Pancreas (tissue), 10 donors: ENCODE measurements around the gene SPIB. TPM values are rescaled to one million over a fixed set of nuclear protein-coding genes. Genes with fewer than 3 reads are reported as not detected.
A peak's percentile ranks its signal among the peaks of the same experiment; 100 is the strongest.

Source experiments
- ATAC-seq, 4 donors: fragments of 200-7000 bp; cut with Tn5 transposase; one replicate each; pipeline versions ENCODE4 v1.8.0 to v1.9.1; 2020; ENCODE audit warnings: mild to moderate bottlenecking in 4 of 4, moderate library complexity in 4 of 4
- DNase-seq, 6 donors: peaks; one replicate each; pipeline ENCODE4 v3.0.0-alpha.2; 2020
- FAIRE-seq: peaks from 2 replicates; lab custom pipeline; 2012; peaks lifted over from hg19 to GRCh38; lab: Jason Lieb, UNC
- H3K27ac ChIP-seq, 4 donors: fragments of 200-600 bp; sonication (generic); 1 replicate in 3 of 4; 2 replicates in 1 of 4; pipeline versions ENCODE4 v1.5.0 to v1.8.0; 2020
- H3K27me3 ChIP-seq, 4 donors: fragments of 200-600 bp; one replicate each; pipeline ENCODE4 v1.8.0; 2021
- H3K36me3 ChIP-seq, 3 donors: fragments of 200-600 bp; sonication (generic) in 1 of 3; one replicate each; pipeline versions ENCODE4 v1.5.0 to v1.8.0; 2020 to 2021
- H3K4me1 ChIP-seq, 3 donors: fragments of 200-600 bp; one replicate each; pipeline ENCODE4 v1.8.0; 2021
- H3K4me3 ChIP-seq, 4 donors: fragments of 200-600 bp; sonication (generic) in 2 of 4; one replicate each; pipeline versions ENCODE4 v1.5.0 to v1.8.0; 2020 to 2021
- H3K9me3 ChIP-seq, 4 donors: fragments of 200-600 bp; one replicate each; pipeline ENCODE4 v1.8.0; 2021
- CTCF ChIP-seq, 4 donors: fragments of 200-600 bp; sonication (generic) in 3 of 4; IDR thresholded peaks; one replicate each; pipeline versions ENCODE4 v1.5.0 to v1.8.0; 2021; ENCODE audit warnings: antibody characterized with exemption in 4 of 4
- WGBS, 2 donors: extraction: QIAGEN DNeasy Blood & Tissue Kit; methylation state at CpG; one replicate each; pipeline ENCODE4 v1.1.7; 2013; 5-methylcytosine and 5-hydroxymethylcytosine counted together
- intact Hi-C, 3 donors: fragments of 100-400 bp; cut with DNase I; formaldehyde crosslinking; loops; one replicate each; pipeline versions ENCODE4 v1.11.1 to v1.14.2; 2022
- polyA plus RNA-seq, 2 donors: library from polyadenylated mRNA; stranded (reverse); fragments of 200-250 nt; gene quantifications; one replicate each; pipeline ENCODE4 v1.2.3, GENCODE V29; 2013
- total RNA-seq, 6 donors: library from RNA; stranded (reverse); fragmentation: NEBNext Ultra II Directional in 4 of 6; extraction: Animal tissue kit (Norgen Biotek cat#: 25700) in 4 of 6; gene quantifications; one replicate each; pipeline versions ENCODE4 v1.2.1 to v1.2.4, GENCODE V29; 2021 to 2023
- donor health status: healthy with polysubstance abuse.
- donor health status: DM: no; HTN: no; CAD: no; lungs with moderate emphysema.
- donor health status: DM: no; HTN: no; CAD: no.
- donor health status: control.
- donor health status: control.
- donor health status: Bipolar disorder and iron deficiency.
- donor health status: DM: yes; HTN: yes; CAD: no.
- donor health status: DM: no; HTN: no; CAD: no.
- donor health status: DM: no; HTN: no; CAD: no.
- donor health status: DM: yes; HTN: yes; CAD: no.

SPIB gene
- total and polyA plus RNA-seq, 8 donors = 0.09 to 25.6 (median 1.1) TPM

GRCh38 chr19:50380751-50381151, 38.0 kb upstream of the SPIB start:
- Histone ChIP-seq H3K27ac (no peak overlapping the region), H3K27me3 (no peaks in the 10 kb centered on the region), H3K4me1 (peaks cover 0 to 8% (median 0%) of the 10 kb centered on the region in 3 donors), H3K4me3 (no peak overlapping the region), H3K9me3 (no peaks in the 10 kb centered on the region), H3K36me3 (peaks cover 6 to 52% (median 26%) of the 10 kb centered on the region in 3 donors)
- WGBS, 2 donors = 80 to 81% methylated on average over 8 of the region's 8 CpGs
- no peak for TF ChIP-seq CTCF (IDR thresholded peaks at IDR 0.05)
- no peak for FAIRE-seq
- ATAC-seq = no peak
- intact Hi-C loops = no loop called here
- DNase-seq = peak in 1 of 6 donors; percentile 27

- Histone ChIP-seq H3K27me3 (no peaks in the 10 kb centered on the region), H3K27ac (no peak overlapping the region), H3K36me3 (peaks cover 6 to 52% (median 26%) of the 10 kb centered on the region in 3 donors), H3K4me1 (peaks cover 0 to 8% (median 0%) of the 10 kb centered on the region in 3 donors), H3K4me3 (no peak overlapping the region), H3K9me3 (no peaks in the 10 kb centered on the region)
- TF ChIP-seq CTCF (IDR thresholded peaks at IDR 0.05) = no peak
- FAIRE-seq = no peak
- peak in 3 of 6 donors; percentile 25 to 85 (median 57) for DNase-seq
- ATAC-seq = no peak
- intact Hi-C loops = no loop called here
- 92 to 95% methylated on average over 56 to 58 of the region's 58 CpGs for WGBS, 2 donors
These were observed 36.6 kb upstream of the SPIB start for GRCh38 chr19:50381881-50382729.

- Histone ChIP-seq H3K4me3 (peak overlapping the region in 2 of 4 donors; percentile 38 to 71), H3K27ac (peak overlapping the region; percentile 25 to 77 (median 72)), H3K27me3 (no peaks in the 10 kb centered on the region), H3K36me3 (peaks cover 6 to 42% (median 19%) of the 10 kb centered on the region in 3 donors), H3K9me3 (no peaks in the 10 kb centered on the region), H3K4me1 (peaks cover 0 to 8% (median 0%) of the 10 kb centered on the region in 3 donors)
- FAIRE-seq (no peak), DNase-seq (peak in 1 of 6 donors; percentile 31), ATAC-seq (peak in 2 of 4 donors; percentile 3 to 5)
- 41 to 43% methylated on average over 21 of the region's 21 CpGs for WGBS, 2 donors
- no peak for TF ChIP-seq CTCF (IDR thresholded peaks at IDR 0.05)
- intact Hi-C loops = no loop called here
These were observed 35.5 kb upstream of the SPIB start for GRCh38 chr19:50383001-50383851.

- FAIRE-seq = peak; percentile 17
- WGBS, 2 donors = 0 to 1% methylated on average over 78 of the region's 78 CpGs
These were observed 34.7 kb upstream of the SPIB start, which contains the start of gene POLD1 for GRCh38 chr19:50383852-50384684. TSS of gene POLD1 (plus strand) at chr19:50384347. CDS start at chr19:50398852, 14,505 bp downstream.

More at GRCh38 chr19:50383852-50384684, 34.7 kb upstream of the SPIB start, which contains the start of gene POLD1:
- Histone ChIP-seq H3K27ac (peak within 1 kb of the TSS; percentile 25 to 77 (median 72)), H3K4me3 (peak within 1 kb of the TSS; percentile 24 to 71 (median 44)), H3K9me3 (no peaks in the 10 kb centered on the region), H3K4me1 (peaks cover 0 to 8% (median 0%) of the 10 kb centered on the region in 3 donors), H3K27me3 (no peaks in the 10 kb centered on the region), H3K36me3 (peaks cover 0 to 34% (median 13%) of the 10 kb centered on the region in 3 donors)
- no peak for TF ChIP-seq CTCF (IDR thresholded peaks at IDR 0.05)
- peak; percentile 97 to 99 (median 98) for DNase-seq
- peak; percentile 91 to 97 (median 94) for ATAC-seq
- intact Hi-C loops = no loop called here
